T-cell (primary cell): ENCODE data around the gene MLLT3. TPM values are rescaled to one million over a fixed set of nuclear protein-coding genes. Genes with fewer than 3 reads are reported as not detected.
A peak's percentile ranks its signal among the peaks of the same experiment; 100 is the strongest.

ENCODE experiments used
- ATAC-seq, 4 experiments: fragments of 200-7000 bp in 3 of 4; fragments of 150-1000 bp in 1 of 4; cut with Tn5 transposase; replicated peaks in 1 of 4; 1 replicate in 3 of 4; 2 replicates in 1 of 4; pipeline ENCODE4 v1.10.0; 2021; ENCODE audit warnings: moderate library complexity in 3 of 4, mild to moderate bottlenecking in 2 of 4, moderate number of reproducible peaks in 1 of 4
- CTCF ChIA-PET, 2 donors: fragments of 300-600 bp; sonication (Branson Sonifier 250); formaldehyde crosslinking; loops; one replicate each; lab custom pipeline; 2022; ENCODE audit warnings: antibody characterized with exemption in 2 of 2; lab: Charles Lee
- POLR2A ChIA-PET, 2 donors: fragments of 300-600 bp; sonication (Branson Sonifier 250); formaldehyde crosslinking; loops; one replicate each; lab custom pipeline; 2022; ENCODE audit warnings: antibody characterized with exemption in 2 of 2; lab: Charles Lee
- DNase-seq, 35 experiments: peaks; one replicate each; pipeline versions ENCODE4 v3.0.0 to v3.0.0-alpha.2; 2013 to 2023
- H3K27ac ChIP-seq: one replicate; pipeline ENCODE4 v1.5.1; 2013; ENCODE audit warnings: low read length
- H3K27me3 ChIP-seq, 2 experiments: replicated peaks in 1 of 2; 1 replicate in 1 of 2; 2 replicates in 1 of 2; pipeline versions ENCODE4 v1.6.1 to v1.7.0; 2013; ENCODE audit warnings: low read length in 1 of 2, mixed read lengths in 1 of 2; ENCODE audit not compliant: control insufficient read depth in 2 of 2, insufficient read depth in 2 of 2; ENCODE audit errors: extremely low read depth in 1 of 2
- H3K36me3 ChIP-seq, 2 donors: 1 replicate in 1 of 2; 2 replicates in 1 of 2; pipeline versions ENCODE4 v1.6.1 to v1.7.0; 2013; ENCODE audit warnings: low read length in 1 of 2; ENCODE audit not compliant: control insufficient read depth in 2 of 2, insufficient read depth in 1 of 2; ENCODE audit errors: extremely low read depth in 1 of 2
- H3K4me1 ChIP-seq, 2 experiments: 1 replicate in 1 of 2; 2 replicates in 1 of 2; pipeline versions ENCODE4 v1.6.1 to v1.7.0; 2013; ENCODE audit warnings: low read length in 2 of 2, mixed read lengths in 1 of 2; ENCODE audit not compliant: insufficient read depth in 2 of 2, control insufficient read depth in 1 of 2; ENCODE audit errors: extremely low read depth in 1 of 2
- H3K4me3 ChIP-seq, 2 donors: 1 replicate in 1 of 2; 2 replicates in 1 of 2; pipeline versions ENCODE4 v1.5.1 to v1.7.0; 2013; ENCODE audit warnings: mild to moderate bottlenecking in 2 of 2, low read length in 1 of 2, moderate library complexity in 1 of 2; ENCODE audit not compliant: control insufficient read depth in 1 of 2; ENCODE audit errors: extremely low read depth in 1 of 2
- H3K9me3 ChIP-seq: 2 replicates; pipeline ENCODE4 v1.7.0; 2013
- H3K27ac Mint-ChIP-seq, 2 donors: one replicate each; pipeline ENCODE4 v1.8.0; 2020 to 2021; ENCODE audit warnings: mild to moderate bottlenecking in 2 of 2, mixed read lengths in 2 of 2
- H3K27me3 Mint-ChIP-seq, 2 donors: one replicate each; pipeline ENCODE4 v1.8.0; 2021 to 2022; ENCODE audit warnings: mixed read lengths in 2 of 2
- H3K36me3 Mint-ChIP-seq: one replicate; pipeline ENCODE4 v1.8.0; 2021; ENCODE audit warnings: mixed read lengths
- H3K4me1 Mint-ChIP-seq, 3 donors: one replicate each; pipeline ENCODE4 v1.8.0; 2020 to 2022; ENCODE audit warnings: mixed read lengths in 3 of 3, mild to moderate bottlenecking in 1 of 3
- H3K4me3 Mint-ChIP-seq, 3 donors: one replicate each; pipeline ENCODE4 v1.8.0; 2020 to 2022; ENCODE audit warnings: mild to moderate bottlenecking in 3 of 3, mixed read lengths in 3 of 3, moderate library complexity in 3 of 3
- H3K9me3 Mint-ChIP-seq, 3 donors: one replicate each; pipeline ENCODE4 v1.8.0; 2020 to 2022; ENCODE audit warnings: mixed read lengths in 3 of 3
- WGBS: methylation state at CpG from one replicate; pipeline ENCODE4 v1.1.5; 2013; ENCODE audit warnings: missing lambda C conversion rate; ENCODE audit not compliant: insufficient coverage; 5-methylcytosine and 5-hydroxymethylcytosine counted together
- total RNA-seq, 35 experiments: library from RNA in 6 of 35; stranded (reverse) in 6 of 35; fragments of 120-200 nt in 1 of 35; gene quantifications; one replicate each; pipeline versions ENCODE4 v1.2.1 to v1.2.4 and lab custom pipeline; 2013 to 2026

Gene MLLT3
- total RNA-seq, 5 donors from 2014 or later (not counting 1 experiment from before 2014, with no cell fraction given) = 51.8 to 96.6 (median 58.9) TPM

DNA sequence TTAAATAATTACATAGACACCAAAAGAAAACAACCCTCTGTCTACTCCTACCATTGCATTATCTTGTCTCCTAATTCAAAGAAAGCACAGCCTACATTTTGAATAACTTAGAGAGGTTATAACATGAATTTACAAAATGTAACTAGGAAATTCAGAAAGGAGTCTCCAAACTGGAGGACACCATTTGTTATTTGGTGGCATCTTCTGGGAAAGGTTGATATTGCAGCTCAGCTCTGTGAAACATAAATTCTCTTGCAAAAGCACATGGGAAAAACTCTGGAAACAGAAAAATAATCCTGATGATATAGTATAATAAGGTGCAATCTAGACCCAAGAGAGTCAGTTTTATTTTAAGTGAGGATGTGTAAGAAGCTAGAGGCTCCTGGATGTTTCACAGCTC lies 215.3 kb downstream of the MLLT3 start:
- no peak for ATAC-seq
- Mint-ChIP-seq H3K4me1 (peaks cover 75 to 85% (median 76%) of the 10 kb centered on the region in 3 donors), H3K36me3 (peaks cover 29% of the 10 kb centered on the region), H3K27ac (no peak overlapping the region), H3K9me3 (no peaks in the 10 kb centered on the region), H3K4me3 (no peak overlapping the region), H3K27me3 (no peaks in the 10 kb centered on the region)
- POLR2A ChIA-PET = no interaction called here
- Histone ChIP-seq H3K4me1 (peaks cover 12 to 24% of the 10 kb centered on the region in 2 experiments), H3K36me3 (no peaks in the 10 kb centered on the region), H3K9me3 (no peaks in the 10 kb centered on the region), H3K27me3 (no peaks in the 10 kb centered on the region), H3K4me3 (no peak overlapping the region), H3K27ac (no peak overlapping the region)
- DNase-seq = no peak
- CTCF ChIA-PET = interaction anchor here in 1 of 2 donors (1.3 kb wide), 1 partner anchor 9 kb away, joined by 5 read pairs; no protein-coding TSS in a partner anchor

DNA sequence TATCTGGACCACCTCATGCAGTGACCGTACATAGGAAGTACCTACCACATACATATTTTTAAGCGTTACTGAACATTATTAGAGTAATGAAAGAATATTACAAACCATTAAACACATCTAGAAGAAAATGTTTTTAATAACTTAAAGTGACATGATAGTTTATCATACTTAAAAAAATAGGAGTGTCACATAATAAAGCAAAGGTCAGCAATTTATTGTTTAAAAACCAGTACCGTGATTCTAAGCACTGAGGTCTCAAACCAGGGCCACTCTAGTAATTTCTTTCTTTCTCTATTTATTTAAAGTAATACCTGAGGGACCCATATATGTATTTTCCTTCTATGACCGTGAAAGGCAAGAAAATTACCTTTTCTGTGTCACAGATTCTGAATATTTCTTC lies 216.0 kb downstream of the MLLT3 start:
- peaks cover 31% of the 10 kb centered on the region for H3K36me3 Mint-ChIP-seq
- ATAC-seq = no peak
- H3K27ac Mint-ChIP-seq = no peak overlapping the region
- peaks cover 0 to 3% of the 10 kb centered on the region in 2 donors for H3K36me3 ChIP-seq
- no peak overlapping the region for H3K4me3 ChIP-seq
- no peak overlapping the region for H3K4me3 Mint-ChIP-seq
- no CpG with 5 or more reads among the region's 4 CpGs for WGBS
- peaks cover 76 to 86% (median 79%) of the 10 kb centered on the region in 3 donors for H3K4me1 Mint-ChIP-seq
- no peak for DNase-seq
- no peaks in the 10 kb centered on the region for H3K27me3 ChIP-seq
- H3K27me3 Mint-ChIP-seq = no peaks in the 10 kb centered on the region
- POLR2A ChIA-PET = no interaction called here
- H3K9me3 Mint-ChIP-seq = no peaks in the 10 kb centered on the region
- H3K4me1 ChIP-seq = peaks cover 12 to 24% of the 10 kb centered on the region in 2 experiments
- H3K27ac ChIP-seq = no peak overlapping the region
- CTCF ChIA-PET = no interaction called here
- H3K9me3 ChIP-seq = no peaks in the 10 kb centered on the region

DNA sequence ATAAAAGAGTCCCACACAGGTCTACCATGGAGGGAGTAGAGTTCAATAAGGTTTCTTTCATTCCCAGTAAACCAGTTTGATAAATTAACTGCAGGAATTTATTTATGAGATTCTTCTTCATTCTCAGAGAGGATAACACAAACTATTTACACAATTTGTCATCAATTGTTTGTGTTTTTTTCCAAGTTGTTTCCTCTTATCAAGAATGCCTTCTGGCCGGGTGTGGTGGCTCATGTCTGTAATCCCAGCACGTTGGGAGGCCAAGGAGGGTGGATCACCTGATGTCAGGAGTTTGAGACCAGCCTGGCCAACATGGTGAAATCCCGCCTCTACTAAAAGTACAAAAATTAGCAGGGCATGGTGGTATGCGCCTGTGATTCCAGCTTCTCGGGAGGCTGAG lies 216.7 kb downstream of the MLLT3 start:
- ChIA-PET CTCF (no interaction called here), POLR2A (no interaction called here)
- ATAC-seq (no peak), DNase-seq (no peak)
- Mint-ChIP-seq H3K27ac (no peak overlapping the region), H3K9me3 (no peaks in the 10 kb centered on the region), H3K4me1 (peaks cover 74 to 83% (median 78%) of the 10 kb centered on the region in 3 donors), H3K36me3 (peaks cover 31% of the 10 kb centered on the region), H3K27me3 (no peaks in the 10 kb centered on the region), H3K4me3 (no peak overlapping the region)
- WGBS = 97% methylated on average over 4 of the region's 5 CpGs
- no peaks in the 10 kb centered on the region for H3K27me3 ChIP-seq
- no peaks in the 10 kb centered on the region for H3K9me3 ChIP-seq
- peaks cover 12 to 24% of the 10 kb centered on the region in 2 experiments for H3K4me1 ChIP-seq
- H3K27ac ChIP-seq = no peak overlapping the region
- no peak overlapping the region for H3K4me3 ChIP-seq
- peaks cover 0 to 3% of the 10 kb centered on the region in 2 donors for H3K36me3 ChIP-seq

DNA sequence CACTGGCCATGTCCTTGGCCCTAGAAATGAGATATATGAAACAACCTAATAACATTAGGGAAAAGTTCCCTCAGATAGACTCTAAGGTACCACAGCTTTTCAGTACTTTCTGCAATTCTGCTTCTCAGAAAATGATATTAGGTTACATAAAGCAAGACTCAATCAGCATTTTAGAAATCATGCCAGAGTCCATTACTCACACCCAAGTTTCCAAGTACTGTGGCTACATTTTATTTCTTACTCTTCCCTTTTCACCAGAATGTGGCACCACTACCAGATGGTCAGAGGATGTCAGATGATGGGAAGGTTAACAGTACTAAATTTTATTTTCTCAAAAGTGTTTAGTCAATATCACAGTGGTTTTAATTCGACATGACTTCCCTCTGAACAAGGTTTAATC lies 217.2 kb downstream of the MLLT3 start:
- H3K4me1 Mint-ChIP-seq = peaks cover 70 to 81% (median 75%) of the 10 kb centered on the region in 3 donors
- H3K9me3 Mint-ChIP-seq = no peaks in the 10 kb centered on the region
- Histone ChIP-seq H3K4me3 (no peak overlapping the region), H3K9me3 (no peaks in the 10 kb centered on the region), H3K27me3 (no peaks in the 10 kb centered on the region), H3K4me1 (peaks cover 12 to 21% of the 10 kb centered on the region in 2 experiments), H3K27ac (no peak overlapping the region), H3K36me3 (peaks cover 0 to 3% of the 10 kb centered on the region in 2 donors)
- no peak for ATAC-seq
- no peak overlapping the region for H3K27ac Mint-ChIP-seq
- POLR2A ChIA-PET = no interaction called here
- H3K27me3 Mint-ChIP-seq = no peaks in the 10 kb centered on the region
- no CpG with 5 or more reads among the region's 1 CpG for WGBS
- DNase-seq = no peak
- CTCF ChIA-PET = no interaction called here
- peaks cover 26% of the 10 kb centered on the region for H3K36me3 Mint-ChIP-seq
- H3K4me3 Mint-ChIP-seq = no peak overlapping the region

DNA sequence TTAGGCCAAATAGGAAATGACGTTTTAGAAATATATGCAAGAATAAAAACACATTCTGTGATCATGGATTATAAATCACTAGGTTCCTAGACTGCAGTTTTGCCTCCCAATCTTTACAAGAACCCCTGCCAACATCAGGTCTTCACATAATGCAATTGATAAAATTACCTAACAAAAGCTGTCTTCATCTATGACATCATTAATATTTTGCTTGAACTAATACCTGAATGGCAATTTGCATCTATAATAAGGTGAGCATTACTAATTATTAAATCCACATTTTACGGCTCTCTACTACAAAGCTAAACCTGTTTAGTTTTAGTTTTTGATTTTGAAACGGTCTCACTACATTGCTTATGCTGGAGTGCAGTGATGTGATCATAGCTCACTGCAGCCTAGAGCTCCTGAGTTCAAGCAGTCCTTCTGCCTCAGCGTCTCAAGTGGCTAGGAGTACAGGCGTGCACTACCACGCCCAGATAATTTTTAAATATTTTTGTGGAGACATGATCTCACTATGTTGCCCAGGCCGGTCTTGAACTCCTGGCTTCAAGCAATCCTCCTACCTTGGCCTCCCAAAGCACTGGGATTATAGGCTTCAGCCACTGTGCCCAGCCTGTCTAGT lies 218.0 kb downstream of the MLLT3 start:
- Mint-ChIP-seq H3K27ac (peak overlapping the region in 1 of 2 donors; percentile 13), H3K9me3 (no peaks in the 10 kb centered on the region), H3K4me3 (no peak overlapping the region), H3K27me3 (no peaks in the 10 kb centered on the region), H3K36me3 (peaks cover 34% of the 10 kb centered on the region), H3K4me1 (peaks cover 71 to 81% (median 76%) of the 10 kb centered on the region in 3 donors)
- Histone ChIP-seq H3K27me3 (no peaks in the 10 kb centered on the region), H3K4me1 (peaks cover 12 to 22% of the 10 kb centered on the region in 2 experiments), H3K9me3 (no peaks in the 10 kb centered on the region), H3K27ac (no peak overlapping the region), H3K4me3 (no peak overlapping the region), H3K36me3 (peaks cover 0 to 3% of the 10 kb centered on the region in 2 donors)
- 100% methylated on average over 1 of the region's 7 CpGs for WGBS
- ChIA-PET POLR2A (no interaction called here), CTCF (no interaction called here)
- ATAC-seq (no peak), DNase-seq (no peak)

DNA sequence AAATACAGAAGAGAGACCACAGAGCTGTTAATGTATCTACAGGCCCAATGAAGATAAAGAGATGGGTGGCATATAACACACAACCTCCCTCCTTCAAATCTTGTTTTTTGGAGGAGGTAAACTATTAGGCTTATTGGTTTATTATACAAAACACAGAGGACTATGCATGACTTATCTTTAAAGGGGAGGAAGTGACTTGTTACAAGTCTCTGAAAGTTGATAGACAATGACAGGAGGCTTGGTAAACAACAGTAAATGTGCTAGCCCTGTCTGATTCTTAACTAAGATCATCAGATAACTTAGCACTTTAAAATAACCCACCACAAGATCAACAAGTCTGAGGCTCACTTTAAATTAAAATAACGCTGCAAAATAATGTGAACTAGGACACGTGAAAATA lies 219.0 kb downstream of the MLLT3 start:
- Histone ChIP-seq H3K27ac (no peak overlapping the region), H3K27me3 (no peaks in the 10 kb centered on the region), H3K4me1 (peaks cover 14 to 23% of the 10 kb centered on the region in 2 experiments), H3K4me3 (no peak overlapping the region), H3K9me3 (no peaks in the 10 kb centered on the region), H3K36me3 (peaks cover 0 to 3% of the 10 kb centered on the region in 2 donors)
- Mint-ChIP-seq H3K4me3 (no peak overlapping the region), H3K27me3 (no peaks in the 10 kb centered on the region), H3K27ac (peak overlapping the region; percentile 62 to 63), H3K36me3 (peaks cover 35% of the 10 kb centered on the region), H3K4me1 (peaks cover 71 to 81% (median 75%) of the 10 kb centered on the region in 3 donors), H3K9me3 (no peaks in the 10 kb centered on the region)
- ATAC-seq = peak; percentile 38 to 69 (median 58)
- no CpG with 5 or more reads among the region's 2 CpGs for WGBS
- CTCF ChIA-PET = no interaction called here
- POLR2A ChIA-PET = no interaction called here
- DNase-seq = no peak
